22Rv1 (cell line): ENCODE measurements around the gene AIG1.
"Not testable (repeated sequence)": the region's sequence is repeated elsewhere in the genome, so short reads cannot be mapped to it uniquely, and the experiment has no call there.

Experiments used
- H3K27ac ChIP-seq: fragments of 450-650 bp; 2 replicates; pipeline ENCODE4 v1.5.1; 2017
- CTCF ChIP-seq: fragments of 450-650 bp; IDR thresholded peaks from 2 replicates; pipeline ENCODE4 v1.5.1; 2017; ENCODE audit warnings: mild to moderate bottlenecking
- ZFX ChIP-seq: fragments of 450-650 bp; IDR thresholded peaks from 2 replicates; pipeline ENCODE4 v1.6.1; 2017; ENCODE audit warnings: antibody characterized with exemption, borderline replicate concordance

AIG1 gene

DNA sequence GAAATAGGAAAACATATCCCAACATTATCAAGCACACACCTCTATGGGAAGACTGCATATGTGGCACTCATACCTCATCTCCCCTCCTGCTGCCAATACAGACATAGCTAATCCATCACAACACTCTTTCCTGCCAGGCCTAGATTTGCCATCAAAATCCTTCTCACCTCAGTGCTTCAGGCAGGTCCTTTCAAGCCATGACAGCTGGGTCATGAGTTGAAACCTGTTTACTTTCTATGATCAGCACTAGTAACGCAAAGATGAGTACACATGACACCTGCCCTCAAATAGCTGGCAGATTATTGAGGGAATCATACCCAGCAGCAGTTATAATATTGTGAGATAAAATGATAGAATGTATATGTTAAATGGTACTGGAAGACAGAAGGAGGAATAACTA is 183.1 kb downstream of the AIG1 start:
- TF ChIP-seq ZFX (no peak), CTCF (no peak)
- H3K27ac ChIP-seq = no peak overlapping the region

- no peak for TF ChIP-seq ZFX
- no peak overlapping the region for H3K27ac ChIP-seq
Observed at GRCh38 chr6:143245656-143246055, 185.0 kb downstream of the AIG1 start.

DNA sequence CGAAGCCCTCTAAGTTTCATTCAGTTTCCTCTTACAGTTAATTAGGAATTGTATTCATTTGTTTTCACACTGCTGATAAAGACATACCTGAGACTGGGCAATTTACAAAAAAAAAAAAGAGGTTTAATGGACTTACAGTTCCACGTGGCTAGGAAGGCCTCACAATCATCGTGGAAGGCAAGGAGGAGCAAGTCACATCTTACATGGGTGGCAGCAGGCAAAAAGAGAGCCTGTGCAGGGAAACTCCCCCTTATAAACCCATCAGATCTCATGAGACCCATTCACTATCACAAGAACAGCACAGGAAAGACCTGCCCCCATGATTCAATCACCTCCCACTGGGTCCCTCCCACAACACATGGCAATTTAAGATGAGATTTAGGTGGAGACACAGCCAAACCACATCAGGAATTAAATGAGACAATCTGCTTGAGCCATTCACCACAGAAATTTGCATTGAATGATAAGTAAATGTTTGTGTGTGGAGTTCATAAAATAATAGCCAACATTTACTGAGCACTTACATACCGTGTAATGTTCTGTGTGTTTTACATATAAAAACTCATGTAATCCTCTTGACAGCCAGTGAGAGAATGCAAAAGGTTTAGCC is 185.6 kb downstream of the AIG1 start:
- H3K27ac ChIP-seq = not testable (repeated sequence)

DNA sequence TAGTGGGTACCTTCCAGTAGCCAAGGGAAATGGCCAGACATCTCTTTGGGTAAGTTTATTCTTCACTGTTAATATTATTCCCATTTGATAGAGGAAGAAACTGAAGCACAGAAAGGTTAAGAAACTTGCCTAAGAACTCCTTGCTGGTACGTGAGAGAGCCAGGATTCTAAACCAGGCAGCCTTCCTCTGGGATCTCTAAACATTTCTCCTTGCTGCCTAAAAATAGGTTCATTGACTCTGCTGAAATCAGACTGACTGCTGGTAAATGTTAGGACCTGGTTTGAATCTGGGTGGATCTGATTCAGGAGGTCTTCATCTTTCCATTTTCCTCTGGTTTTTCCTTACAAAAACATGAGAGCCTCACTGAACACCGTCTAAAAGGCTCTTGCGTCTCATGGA is 186.9 kb downstream of the AIG1 start:
- no peak overlapping the region for H3K27ac ChIP-seq
- TF ChIP-seq ZFX (no peak), CTCF (no peak)

GRCh38 chr6:143248359-143248758 is 187.7 kb downstream of the AIG1 start:
- TF ChIP-seq CTCF (no peak), ZFX (no peak)
- no peak overlapping the region for H3K27ac ChIP-seq

DNA sequence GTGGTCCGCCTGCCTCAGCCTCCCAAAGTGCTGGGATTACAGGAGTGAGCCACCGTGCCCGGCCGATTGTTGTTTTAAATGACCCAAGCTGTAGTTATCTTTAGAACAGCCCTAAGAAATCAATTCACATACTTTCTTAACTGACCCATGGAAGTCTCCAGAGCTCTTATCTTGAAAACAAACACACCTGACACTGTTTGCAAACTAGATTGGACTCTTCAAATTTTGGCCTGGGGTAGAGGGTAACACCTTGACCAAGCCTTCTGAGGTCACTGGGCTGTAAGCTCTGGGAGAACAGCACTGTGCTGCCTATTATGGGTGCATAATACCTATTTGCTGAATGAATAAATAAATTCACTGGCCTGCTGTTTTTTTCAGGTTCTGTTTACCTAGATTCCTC is 190.6 kb downstream of the AIG1 start:
- H3K27ac ChIP-seq = no peak overlapping the region
- no peak for TF ChIP-seq CTCF
- no peak for TF ChIP-seq ZFX

DNA sequence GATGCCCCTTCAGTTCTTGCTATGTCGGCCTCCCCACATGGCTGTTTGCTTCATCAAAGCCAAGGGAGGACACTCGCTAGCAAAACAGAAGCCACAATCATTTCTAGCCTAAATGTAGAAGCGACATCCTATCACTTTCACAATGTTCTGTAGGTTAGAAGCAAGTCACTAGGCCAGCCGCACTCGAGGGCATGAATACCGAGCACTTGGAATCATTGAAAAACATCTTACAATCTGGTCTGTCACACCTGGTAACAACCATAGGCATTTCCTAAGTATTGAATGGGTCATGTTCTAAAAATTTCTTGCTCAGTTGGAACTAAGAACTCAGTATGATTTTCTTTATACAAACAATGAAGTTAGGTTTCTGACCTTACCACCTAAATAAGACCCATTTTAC is 192.3 kb downstream of the AIG1 start:
- TF ChIP-seq CTCF (no peak), ZFX (no peak)
- H3K27ac ChIP-seq = no peak overlapping the region

DNA sequence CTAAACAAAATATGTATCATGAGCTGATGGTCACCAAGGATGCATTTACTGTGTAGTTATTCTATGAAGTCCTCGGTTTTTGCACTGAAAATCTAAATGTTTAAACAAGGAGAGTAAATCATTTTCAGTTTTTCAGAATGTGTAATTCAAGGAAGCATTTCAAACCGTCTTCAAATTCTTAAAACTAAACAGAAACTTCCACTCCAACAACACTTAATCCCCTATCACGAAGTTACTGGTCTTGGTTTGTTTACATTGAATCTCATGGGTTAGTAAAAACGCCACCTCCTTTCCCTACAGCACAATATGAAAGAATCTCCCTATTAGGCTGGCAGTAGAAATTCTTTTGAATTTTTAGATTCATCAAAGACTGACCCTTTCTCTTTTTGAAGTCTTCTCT is 192.9 kb downstream of the AIG1 start:
- no peak overlapping the region for H3K27ac ChIP-seq

More for the DNA sequence above, 192.9 kb downstream of the AIG1 start:
- TF ChIP-seq ZFX (no peak), CTCF (no peak)
